NCI-H2196 treated with DMSO at 0.1 percent for 48 hours (cell line): Measurements from ENCODE around the gene GAS2L1.

Experiments
- DNase-seq: peaks from one replicate; lab custom pipeline; 2025; ENCODE audit not compliant: unreplicated experiment; lab: John Stamatoyannopoulos, UW

Gene GAS2L1

DNA sequence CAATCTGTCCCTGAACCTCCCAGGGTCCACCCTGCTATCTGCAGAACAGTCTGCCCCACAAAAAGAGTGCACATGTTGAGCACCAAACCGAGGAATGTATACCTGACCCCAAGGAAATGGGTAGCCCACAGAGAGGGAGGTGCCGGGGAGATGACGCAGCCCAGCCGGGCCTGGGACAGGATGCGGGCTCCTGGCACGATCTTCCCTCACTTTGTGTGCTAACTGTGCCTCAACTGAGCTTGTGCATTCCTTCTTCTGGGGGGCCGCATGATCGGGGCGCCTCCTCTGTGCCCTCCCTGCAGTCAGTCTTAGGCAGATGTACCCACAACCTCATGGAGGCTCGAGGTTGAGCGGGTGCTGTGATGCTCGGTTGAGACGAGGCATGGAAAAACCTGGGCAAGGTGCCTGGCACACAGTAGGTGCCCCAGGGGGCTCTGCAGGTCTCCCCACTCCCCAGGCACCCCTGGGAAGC, 2.4 kb downstream of the GAS2L1 start:
- no peak for DNase-seq

DNA sequence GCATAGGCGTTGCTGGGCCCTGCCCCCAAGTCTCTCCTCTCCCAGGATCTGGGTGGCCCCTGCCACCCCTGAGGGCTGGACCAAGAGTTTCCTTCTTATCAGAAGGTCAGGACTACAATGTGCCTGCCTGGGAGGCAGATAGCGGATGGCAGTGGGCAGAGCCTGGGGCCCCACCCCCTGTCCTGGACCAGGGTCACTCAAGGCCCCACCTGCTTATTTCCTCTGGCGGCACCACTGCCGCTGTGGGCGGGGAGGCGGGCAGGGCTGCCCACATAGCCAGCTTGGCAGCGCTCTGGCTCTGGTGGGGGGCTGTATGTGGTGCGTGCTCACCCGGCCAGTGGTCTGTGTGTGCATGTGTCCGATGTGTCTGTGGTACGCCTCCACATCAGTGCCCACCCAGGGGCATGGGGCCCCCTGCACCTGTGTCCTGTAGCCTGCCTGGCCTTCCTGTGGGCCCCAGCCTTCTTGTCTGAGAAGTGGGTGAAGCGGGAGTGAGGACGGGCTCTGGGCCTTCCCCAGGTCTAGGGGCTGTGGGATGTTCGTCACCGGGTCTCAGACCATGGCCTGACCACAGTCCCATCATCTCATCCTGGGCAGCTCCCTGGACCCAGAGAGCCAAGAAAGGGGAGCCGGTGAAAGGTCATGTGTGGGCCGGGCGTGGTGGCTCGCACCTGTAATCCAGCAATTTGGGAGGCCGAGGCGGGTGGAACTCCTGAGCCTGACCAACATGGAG, 3.0 kb downstream of the GAS2L1 start:
- no peak for DNase-seq

DNA sequence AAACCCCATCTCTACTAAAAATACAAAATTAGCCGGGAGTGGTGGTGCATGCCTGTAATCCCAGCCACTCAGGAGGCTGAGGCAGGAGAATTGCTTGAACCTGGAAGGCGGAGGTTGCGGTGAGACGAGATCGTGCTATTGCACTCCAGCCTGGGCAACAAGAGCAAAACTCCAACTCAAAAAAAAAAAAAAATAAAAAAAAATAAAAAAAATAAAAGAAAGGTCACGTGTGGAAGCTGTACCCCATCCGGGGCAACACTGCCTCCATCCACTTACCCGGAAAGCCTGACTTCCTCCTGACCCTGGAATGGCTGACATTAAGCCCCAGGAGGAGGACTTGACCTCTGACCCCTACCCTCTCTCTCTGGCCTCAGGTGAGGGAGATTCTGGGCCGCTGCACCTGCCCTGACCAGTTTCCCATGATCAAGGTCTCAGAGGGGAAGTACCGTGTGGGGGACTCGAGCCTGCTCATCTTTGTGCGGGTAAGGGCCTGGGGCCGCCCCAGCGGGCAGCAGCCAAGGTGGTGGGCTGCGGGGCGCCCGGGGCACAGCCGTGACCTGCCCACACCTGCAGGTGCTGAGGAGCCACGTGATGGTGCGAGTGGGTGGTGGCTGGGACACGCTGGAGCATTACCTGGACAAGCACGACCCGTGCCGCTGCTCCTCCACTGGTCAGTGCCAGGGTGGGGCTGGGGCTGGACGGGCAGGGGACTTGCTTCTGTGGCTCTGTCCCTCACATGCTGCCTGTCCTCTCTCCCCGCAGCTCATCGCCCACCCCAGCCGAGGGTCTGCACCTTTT, 3.8 kb downstream of the GAS2L1 start:
- no peak for DNase-seq

DNA sequence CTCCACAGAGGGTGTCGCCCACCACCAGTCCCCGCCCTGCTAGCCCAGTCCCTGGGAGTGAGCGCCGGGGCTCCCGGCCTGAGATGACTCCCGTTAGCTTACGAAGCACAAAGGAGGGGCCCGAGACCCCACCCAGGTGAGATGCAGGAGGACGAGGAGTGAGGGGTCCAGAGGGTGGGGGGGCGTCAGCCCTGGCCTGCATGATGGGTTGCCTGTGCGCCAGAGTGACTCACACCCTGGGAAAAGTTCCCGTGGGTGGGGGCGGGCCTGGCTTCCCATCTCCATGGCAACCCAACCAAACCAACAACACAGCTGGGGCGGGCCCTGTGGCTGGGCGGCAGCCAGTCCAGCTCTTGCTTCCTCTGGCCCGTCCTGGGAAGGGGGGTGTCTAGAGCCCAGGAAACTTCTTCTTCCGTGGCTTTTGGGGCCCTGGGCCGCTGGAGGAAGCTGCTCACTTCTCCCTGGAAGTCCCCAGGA, 4.5 kb downstream of the GAS2L1 start:
- DNase-seq = peak; percentile 43

DNA sequence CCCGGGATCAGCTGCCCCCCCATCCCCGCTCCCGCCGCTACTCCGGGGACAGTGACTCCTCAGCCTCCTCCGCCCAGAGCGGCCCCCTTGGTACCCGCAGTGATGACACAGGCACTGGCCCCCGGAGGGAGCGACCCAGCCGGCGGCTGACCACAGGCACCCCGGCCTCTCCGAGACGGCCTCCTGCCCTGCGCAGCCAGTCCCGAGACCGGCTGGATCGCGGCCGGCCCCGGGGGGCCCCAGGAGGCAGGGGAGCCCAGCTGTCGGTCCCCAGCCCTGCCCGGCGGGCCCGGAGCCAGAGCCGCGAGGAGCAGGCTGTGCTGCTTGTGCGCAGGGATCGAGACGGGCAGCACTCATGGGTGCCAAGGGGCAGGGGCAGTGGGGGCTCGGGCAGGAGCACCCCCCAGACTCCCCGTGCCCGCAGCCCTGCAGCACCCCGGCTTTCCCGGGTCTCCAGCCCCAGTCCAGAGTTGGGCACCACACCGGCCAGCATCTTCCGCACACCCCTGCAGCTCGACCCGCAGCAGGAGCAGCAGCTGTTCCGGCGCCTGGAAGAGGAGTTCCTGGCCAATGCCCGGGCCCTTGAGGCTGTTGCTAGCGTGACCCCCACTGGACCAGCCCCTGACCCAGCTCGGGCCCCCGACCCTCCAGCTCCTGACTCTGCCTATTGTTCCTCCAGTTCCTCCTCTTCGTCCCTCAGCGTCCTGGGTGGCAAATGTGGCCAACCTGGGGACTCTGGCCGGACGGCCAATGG, 5.2 kb downstream of the GAS2L1 start:
- DNase-seq = no peak

DNA sequence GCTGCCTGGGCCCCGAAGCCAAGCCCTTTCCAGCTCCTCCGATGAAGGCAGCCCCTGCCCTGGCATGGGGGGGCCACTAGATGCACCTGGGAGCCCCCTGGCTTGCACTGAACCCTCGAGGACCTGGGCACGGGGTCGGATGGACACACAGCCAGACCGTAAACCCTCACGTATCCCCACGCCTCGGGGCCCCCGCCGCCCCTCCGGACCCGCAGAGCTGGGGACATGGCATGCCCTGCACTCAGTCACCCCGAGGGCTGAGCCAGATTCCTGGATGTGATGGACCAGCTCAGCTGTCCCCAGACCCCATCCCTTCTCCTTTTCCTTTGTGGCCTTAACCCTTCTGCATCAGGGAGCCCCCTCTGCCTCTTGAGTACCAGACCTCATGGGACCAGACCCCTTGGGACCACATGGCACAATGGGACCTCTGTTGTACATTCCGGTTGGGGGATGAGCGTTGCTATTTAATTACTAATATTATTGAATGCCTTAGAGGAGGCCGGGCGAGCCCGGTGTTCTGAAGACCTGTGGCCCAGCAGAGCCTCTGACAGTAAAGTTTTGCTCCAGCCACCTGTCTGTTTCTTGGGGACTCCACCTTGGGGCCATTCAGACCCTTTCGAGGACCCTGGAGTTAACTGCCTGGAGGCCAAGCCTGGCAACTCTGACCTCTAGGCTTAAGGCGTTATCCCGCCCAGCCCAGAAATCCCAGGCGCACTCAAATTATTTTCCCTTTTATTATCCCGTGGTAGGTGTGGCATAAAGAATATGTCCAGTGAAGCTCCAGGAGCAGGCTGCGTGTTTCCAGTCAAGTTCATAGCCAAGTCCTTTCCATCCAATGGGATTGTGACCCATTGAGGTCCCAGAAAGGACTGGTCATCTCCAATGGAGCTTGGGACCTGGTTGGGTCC, 6.0 kb downstream of the GAS2L1 start:
- DNase-seq = no peak

DNA sequence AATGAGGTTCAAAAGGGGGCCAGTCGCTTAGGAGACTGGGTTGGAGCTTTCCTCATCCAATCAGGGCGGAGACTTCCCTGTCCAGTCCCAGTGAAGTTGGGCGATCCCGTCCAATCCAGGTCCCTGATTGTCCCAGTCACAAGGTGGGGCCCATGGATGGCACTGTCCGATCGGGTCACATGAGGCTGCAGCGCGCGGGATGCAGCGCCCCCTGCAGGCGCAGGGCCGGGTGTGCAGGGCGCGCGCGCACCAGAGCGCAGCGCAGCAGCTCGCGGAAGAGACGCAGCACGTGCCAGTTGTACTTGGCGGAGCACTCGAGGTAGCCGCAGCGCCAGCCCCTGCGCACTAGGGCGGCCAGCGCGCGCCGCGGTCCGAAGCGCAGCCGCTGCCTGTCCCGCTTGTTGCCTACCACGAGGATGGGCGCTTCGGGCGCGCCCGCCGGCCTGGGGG, 6.7 kb downstream of the GAS2L1 start:
- DNase-seq = no peak

DNA sequence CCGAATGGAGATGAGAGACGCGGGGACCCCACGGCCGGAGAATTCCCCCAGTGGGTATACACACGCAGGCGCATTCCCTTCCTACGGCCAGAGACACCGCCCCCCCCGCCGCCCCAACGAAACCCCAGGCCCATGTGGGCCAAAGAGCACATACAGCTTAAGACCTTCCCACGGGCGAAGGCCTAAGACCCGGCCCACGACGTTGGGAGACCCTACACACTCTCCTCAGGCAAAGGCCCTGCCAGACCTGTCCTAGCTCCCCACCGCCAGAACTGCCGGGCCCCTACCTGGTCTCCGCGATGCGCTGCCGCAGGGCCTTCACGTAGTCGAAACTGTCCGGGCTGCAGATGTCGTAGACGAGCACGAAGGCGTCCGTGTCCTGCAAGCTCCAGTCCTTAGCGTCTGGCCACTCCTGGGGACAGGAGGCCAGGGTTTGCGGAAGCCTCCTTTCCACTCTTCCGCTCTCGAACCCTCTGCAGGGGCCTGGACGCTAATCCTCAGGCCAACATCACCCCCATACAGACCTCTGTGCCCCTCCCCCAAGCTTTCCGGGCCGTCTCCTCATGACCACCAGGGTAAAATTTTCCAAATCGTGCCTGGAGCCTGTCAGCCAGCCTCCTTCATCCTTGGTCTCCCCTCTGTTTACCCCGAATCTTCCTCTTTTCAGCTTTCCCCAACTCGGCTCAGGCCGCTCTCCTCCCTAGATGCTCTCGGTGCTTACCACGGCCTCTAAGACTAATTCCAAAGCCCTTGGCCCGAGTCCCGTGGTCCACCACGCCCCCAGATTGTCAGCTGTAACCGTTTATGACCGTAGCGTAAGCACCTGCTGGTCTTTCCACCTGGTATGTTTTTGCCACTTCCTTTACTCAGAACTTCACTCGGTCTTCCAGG, 7.4 kb downstream of the GAS2L1 start:
- DNase-seq = no peak

DNA sequence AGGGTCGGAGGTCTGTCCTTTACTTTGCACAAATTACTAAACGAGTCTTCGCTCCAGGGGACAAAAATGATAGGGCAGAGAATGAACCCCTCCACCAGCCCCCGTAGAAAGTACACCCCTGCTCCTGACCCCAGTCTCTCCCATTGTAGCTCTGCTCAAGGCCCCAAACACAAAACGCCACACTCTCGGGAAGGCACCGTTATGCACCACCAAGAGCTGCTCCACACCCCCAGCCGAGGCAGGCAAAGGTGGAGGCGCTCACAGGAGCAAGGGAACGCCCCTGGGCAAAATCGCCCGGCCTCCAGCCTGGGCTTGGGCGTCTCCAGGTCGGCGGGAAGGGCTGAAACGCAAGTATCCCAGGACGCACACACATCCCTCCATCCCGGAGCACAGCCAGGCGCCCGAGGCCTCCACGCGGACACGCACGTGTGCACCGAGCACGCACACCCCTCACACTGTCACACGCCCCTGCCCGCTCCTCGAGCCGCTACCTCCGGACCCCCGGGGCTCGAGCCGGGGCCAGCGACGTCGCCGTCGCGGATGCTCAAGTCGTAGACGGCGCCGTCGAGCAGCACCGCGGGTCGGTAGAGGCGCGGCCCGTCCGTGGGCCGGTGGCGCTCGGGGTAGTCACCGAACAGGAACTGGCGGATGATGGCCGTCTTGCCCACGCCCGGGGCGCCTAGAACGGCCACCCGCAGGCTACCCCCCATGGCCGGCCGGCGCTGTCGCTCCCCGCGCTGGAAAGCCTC, 8.3 kb downstream of the GAS2L1 start:
- DNase-seq = no peak

DNA sequence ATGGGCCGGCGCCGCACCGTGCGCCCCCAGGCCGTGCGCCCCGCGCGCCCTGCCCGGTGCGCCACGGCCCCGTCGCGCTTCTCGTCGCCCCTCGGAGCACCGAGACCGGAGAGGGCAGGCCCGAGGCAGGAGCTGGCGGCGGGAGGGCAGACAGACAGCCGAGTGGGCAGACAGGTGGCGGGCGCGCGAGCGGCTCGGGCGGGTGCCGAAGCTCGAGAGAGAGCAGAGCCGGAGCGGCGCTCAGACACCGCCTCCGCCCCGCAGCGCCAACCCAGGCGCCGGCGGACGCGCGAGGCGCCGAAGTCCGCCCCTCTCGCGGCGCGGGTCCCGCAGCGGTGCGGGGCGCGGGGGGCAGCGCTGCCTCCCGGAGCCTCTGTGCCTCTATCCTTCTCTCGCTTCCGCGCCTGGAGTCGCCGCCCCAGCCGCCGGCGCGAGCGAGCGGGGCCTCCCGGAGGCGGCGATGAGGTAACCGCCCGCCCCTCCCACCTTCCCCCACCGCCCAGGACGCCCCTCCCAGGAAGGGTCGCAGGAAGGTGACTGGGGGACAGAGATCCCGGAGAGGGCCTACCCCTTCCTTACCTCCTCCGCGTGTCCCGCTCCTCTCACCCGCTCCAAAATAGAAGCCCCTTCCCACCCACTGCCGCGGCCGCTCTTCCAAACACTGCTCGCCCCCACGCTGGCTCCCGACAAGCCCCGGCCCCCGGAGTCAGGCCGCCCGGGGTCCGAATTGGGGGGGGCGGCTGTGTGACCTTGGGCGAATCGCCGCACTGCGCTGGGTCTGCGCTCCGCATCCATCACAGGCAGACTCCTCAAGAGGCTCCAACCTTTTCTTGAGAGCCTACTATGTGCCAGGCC, 9.1 kb downstream of the GAS2L1 start, which contains the start of gene RASL10A:
Gene RASL10A (minus strand): TSS at position 412 of the 855 bp plus-strand sequence. CDS start 451 bp downstream, outside the sequence.
- DNase-seq = no peak

DNA sequence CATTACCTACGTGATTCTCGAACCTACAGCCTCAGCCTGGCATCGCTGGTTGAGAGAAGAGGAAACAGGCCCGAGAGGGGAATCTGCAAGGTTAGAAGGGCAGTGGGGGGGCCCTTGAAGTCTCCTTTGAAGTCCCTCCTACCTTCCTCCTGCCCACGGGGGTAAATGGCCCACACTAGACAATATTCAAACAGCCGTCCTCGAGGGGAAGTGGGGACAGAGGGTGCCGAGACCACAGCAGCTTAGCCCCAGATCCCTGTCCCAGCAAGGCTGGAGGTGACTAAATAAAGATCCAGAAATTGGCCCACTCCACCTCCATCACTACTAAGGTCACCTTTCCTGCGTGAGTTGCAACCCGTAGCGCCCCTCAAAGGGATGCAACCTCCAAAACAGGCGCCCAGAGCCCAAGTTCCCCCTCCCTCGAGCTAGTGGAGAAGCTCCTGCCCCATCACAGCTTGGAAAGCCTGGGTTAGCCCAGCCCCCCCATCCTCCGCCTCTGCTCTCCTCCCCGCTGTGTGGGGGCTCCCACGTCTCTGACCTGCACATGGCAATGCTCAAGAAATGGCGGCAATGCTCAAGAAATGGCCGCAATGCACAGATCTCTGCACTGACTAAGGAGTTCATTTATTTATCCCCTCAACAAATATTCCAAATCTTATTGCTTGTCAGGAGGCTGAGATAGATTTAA, 9.8 kb downstream of the GAS2L1 start:
- no peak for DNase-seq

DNA sequence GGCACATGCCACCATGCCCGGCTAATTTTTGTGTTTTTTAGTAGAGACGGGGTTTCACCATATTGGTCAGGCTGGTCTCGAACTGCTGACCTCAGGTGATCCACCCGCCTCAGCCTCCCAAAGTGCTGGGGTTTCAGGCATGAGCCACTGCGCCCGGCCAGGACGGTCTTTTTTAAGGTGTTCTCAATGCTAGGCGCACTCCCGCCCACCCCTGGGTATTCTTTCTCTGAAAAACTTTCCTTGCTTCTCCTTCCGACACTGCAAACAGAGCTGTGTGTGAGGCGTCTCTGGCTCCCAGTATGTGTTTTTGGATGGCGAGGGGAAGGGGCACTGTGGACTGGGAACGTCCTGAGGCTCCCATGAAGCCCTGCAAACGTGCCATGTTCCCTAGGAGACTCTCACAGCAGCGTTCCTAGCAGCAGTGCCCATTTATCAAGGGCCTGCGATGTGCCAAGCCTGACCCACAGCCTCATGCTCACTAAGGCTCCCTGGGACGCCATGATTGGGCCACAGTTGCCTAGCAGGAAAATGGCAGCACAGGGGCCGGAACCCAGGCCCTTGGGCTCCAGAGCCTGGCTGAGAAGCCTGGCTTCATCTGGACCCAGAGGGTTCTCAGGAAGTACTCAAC, 11.5 kb downstream of the GAS2L1 start:
- no peak for DNase-seq

DNA sequence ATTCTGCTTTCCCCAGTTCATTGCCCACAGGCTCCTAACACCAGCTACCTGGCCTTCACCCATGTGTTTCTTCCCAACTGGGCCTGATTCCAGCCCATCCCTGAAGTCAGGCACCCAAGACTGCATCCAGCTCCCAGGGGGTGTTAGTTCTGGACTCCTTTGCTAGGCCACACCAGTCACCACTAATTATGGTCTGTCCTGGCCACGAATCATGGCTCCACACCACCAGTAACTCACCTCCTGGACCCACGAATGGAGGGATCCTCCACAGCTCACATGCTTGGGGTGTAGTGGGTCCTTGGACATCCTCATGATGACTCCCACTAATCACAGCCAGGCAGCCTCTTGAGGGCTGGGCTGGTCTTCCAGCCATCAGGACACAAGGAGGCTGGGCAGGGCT, 12.6 kb downstream of the GAS2L1 start:
- DNase-seq = no peak

DNA sequence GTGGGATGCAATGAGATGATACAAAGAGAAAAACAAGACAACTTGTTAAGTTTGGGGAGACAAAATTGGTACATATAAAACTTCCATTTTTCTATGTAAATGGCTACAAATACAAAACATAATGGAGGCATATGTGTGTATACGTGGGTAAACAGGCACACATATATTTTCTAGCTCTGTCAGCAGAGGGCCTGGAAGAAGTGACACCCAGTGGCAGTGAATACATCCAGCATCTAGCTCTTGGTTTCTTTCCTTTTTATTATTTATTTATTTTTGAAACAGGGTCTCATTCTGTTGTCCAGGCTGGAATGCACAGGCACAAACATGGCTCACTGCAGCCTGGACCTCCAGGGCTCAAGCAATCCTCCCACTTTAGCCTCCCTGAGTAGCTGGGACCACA, 14.1 kb downstream of the GAS2L1 start:
- DNase-seq = no peak

DNA sequence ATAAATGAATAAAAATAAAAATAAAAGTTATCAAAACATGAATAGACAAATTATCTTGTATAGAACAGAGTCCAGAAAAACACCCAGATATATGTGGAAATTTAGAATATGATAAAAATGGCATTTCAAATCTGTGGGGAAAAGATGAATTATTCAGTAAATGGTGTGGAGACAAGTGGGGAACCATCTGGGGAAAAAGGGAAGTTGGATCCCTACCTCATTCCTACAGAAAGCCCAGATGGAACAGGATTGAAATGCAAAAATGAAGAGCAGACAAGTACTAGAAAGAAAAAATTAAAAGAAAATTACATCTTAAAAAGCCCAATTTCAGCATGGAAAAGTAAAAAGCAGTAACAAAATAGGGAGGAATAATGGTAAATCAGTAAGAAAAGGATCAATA, 17.2 kb downstream of the GAS2L1 start:
- DNase-seq = no peak

DNA sequence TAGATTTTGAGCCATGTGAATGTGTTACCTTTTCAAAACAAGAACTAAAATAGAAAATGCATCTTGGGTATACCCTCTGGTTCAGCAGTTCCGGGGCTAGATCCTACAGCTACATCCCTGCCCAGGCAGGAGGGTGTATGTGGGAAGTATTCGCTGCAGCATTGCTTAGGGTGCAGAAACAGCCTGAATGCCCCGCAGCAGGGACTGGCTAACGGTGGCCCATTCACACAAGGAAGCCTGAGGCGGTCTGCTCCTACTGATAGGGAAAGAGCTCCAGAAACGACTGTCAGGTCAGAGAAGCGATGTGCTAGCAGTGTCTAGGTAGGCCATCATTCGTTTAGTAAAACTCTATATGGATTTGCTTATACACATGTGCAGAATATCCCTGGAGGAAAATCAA, 18.9 kb downstream of the GAS2L1 start:
- no peak for DNase-seq
